Gastroesophageal sphincter (tissue), 4 donors: Measurements from ENCODE around the gene ACOT7. TPM values are rescaled to one million over a fixed set of nuclear protein-coding genes. Genes with fewer than 3 reads are reported as not detected.

ENCODE experiments used
- ATAC-seq: fragments of 150-250 bp; one replicate; pipeline ENCODE4 v1.9.1; 2016; ENCODE audit warnings: mild to moderate bottlenecking, moderate library complexity
- H3K27ac ChIP-seq, 4 donors: fragments of 200-600 bp; sonication (generic) in 3 of 4; 1 replicate in 3 of 4; 2 replicates in 1 of 4; pipeline ENCODE4 v1.5.1; 2016 to 2019
- H3K27me3 ChIP-seq: fragments of 200-600 bp; sonication (generic); one replicate; pipeline ENCODE4 v1.5.1; 2019
- H3K36me3 ChIP-seq, 2 donors: fragments of 200-600 bp; sonication (generic); one replicate each; pipeline ENCODE4 v1.5.1; 2019; ENCODE audit warnings: control low read depth in 1 of 2
- H3K4me1 ChIP-seq, 3 donors: fragments of 200-600 bp; sonication (generic); 1 replicate in 2 of 3; 2 replicates in 1 of 3; pipeline ENCODE4 v1.5.1; 2016 to 2019; ENCODE audit warnings: control low read depth in 2 of 3
- H3K4me3 ChIP-seq, 2 donors: fragments of 200-600 bp; sonication (generic); one replicate each; pipeline ENCODE4 v1.5.1; 2019; ENCODE audit warnings: mild to moderate bottlenecking in 1 of 2, moderate library complexity in 1 of 2
- H3K9me3 ChIP-seq, 3 donors: fragments of 200-600 bp; sonication (generic); one replicate each; pipeline ENCODE4 v1.5.1; 2017 to 2019; ENCODE audit warnings: control low read depth in 2 of 3
- CTCF ChIP-seq, 4 experiments: fragments of 200-600 bp in 2 of 4; fragments of 450-650 bp in 2 of 4; sonication (generic) in 1 of 4; IDR thresholded peaks; one replicate each; pipeline ENCODE4 v1.5.1; 2017 to 2019; ENCODE audit warnings: antibody characterized with exemption in 4 of 4, mild to moderate bottlenecking in 2 of 4, moderate library complexity in 2 of 4
- EP300 ChIP-seq: sonication (generic); formaldehyde crosslinking; IDR thresholded peaks from one replicate; pipeline ENCODE4 v1.6.1; 2017; ENCODE audit warnings: antibody characterized with exemption, mild to moderate bottlenecking
- POLR2A ChIP-seq, 2 donors: fragments of 450-650 bp; IDR thresholded peaks; one replicate each; pipeline ENCODE4 v1.6.1; 2017; ENCODE audit warnings: antibody characterized with exemption in 2 of 2, mild to moderate bottlenecking in 2 of 2, moderate library complexity in 1 of 2
- POLR2AphosphoS5 ChIP-seq: sonication (generic); formaldehyde crosslinking; IDR thresholded peaks from one replicate; pipeline ENCODE4 v1.6.1; 2017; ENCODE audit warnings: antibody characterized with exemption
- WGBS, 2 donors: methylation state at CpG; one replicate each; pipeline ENCODE4 v1.1.5; 2018; ENCODE audit warnings: low coverage in 1 of 2; 5-methylcytosine and 5-hydroxymethylcytosine counted together
- total RNA-seq, 4 donors: library from RNA; depleted of rRNA; stranded (reverse); fragments of >200 nt; gene quantifications; one replicate each; pipeline ENCODE4 v1.1.0, GENCODE V29; 2016

The ACOT7 gene
- total RNA-seq, 4 donors from 2014 or later, result 22.3 to 32.5 (median 25.0) TPM

GRCh38 chr1:6294080-6294889 is 99.3 kb downstream of the ACOT7 start:
- no peaks in the 10 kb centered on the region for H3K9me3 ChIP-seq
- 90 to 100% methylated on average over 2 to 6 of the region's 14 CpGs for WGBS, 2 donors
- ATAC-seq, result no peak
- H3K27me3 ChIP-seq, result no peaks in the 10 kb centered on the region
- peaks cover 0 to 20% of the 10 kb centered on the region in 2 donors for H3K36me3 ChIP-seq
- H3K4me3 ChIP-seq, result no peak overlapping the region
- H3K27ac ChIP-seq, result no peak overlapping the region
- H3K4me1 ChIP-seq, result no peaks in the 10 kb centered on the region
- no peak for TF ChIP-seq CTCF (IDR thresholded peaks at IDR 0.05)

- H3K27ac ChIP-seq, result no peak overlapping the region
- ATAC-seq, result no peak
- WGBS, 2 donors, result 34 to 60% methylated on average over 3 of the region's 10 CpGs
- H3K36me3 ChIP-seq, result peaks cover 0 to 20% of the 10 kb centered on the region in 2 donors
- no peak overlapping the region for H3K4me3 ChIP-seq
- H3K4me1 ChIP-seq, result peaks cover 0 to 16% (median 8%) of the 10 kb centered on the region in 3 donors
- no peaks in the 10 kb centered on the region for H3K9me3 ChIP-seq
- TF ChIP-seq POLR2AphosphoS5 (no peak), POLR2A (IDR thresholded peaks at IDR 0.05) (no peak), EP300 (no peak), CTCF (IDR thresholded peaks at IDR 0.05) (no peak)
- H3K27me3 ChIP-seq, result no peaks in the 10 kb centered on the region
These were observed 101.5 kb downstream of the ACOT7 start for GRCh38 chr1:6292102-6292501.

GRCh38 chr1:6288665-6289064 is 104.9 kb downstream of the ACOT7 start:
- WGBS, 2 donors, result 83% methylated on average over 4 of the region's 10 CpGs; no CpG with 5 or more reads in 1 of the 2 donors
- TF ChIP-seq POLR2AphosphoS5, result no peak
- TF ChIP-seq EP300, result no peak
- TF ChIP-seq CTCF (IDR thresholded peaks at IDR 0.05), result no peak
- TF ChIP-seq POLR2A (IDR thresholded peaks at IDR 0.05), result no peak
- ATAC-seq, result no peak
- Histone ChIP-seq H3K4me1 (peaks cover 0 to 18% (median 8%) of the 10 kb centered on the region in 3 donors), H3K36me3 (peaks cover 0 to 8% of the 10 kb centered on the region in 2 donors), H3K27ac (peak overlapping the region in 1 of 4 donors; percentile 5), H3K9me3 (no peaks in the 10 kb centered on the region), H3K4me3 (no peak overlapping the region), H3K27me3 (no peaks in the 10 kb centered on the region)

GRCh38 chr1:6288026-6288425 is 105.5 kb downstream of the ACOT7 start:
- H3K4me3 ChIP-seq, result no peak overlapping the region
- TF ChIP-seq EP300 (no peak), CTCF (IDR thresholded peaks at IDR 0.05) (no peak), POLR2AphosphoS5 (no peak), POLR2A (IDR thresholded peaks at IDR 0.05) (no peak)
- ATAC-seq, result no peak
- H3K27me3 ChIP-seq, result no peaks in the 10 kb centered on the region
- peaks cover 0 to 2% of the 10 kb centered on the region in 2 donors for H3K36me3 ChIP-seq
- no peaks in the 10 kb centered on the region for H3K9me3 ChIP-seq
- WGBS, 2 donors, result 78% methylated on average over 4 of the region's 14 CpGs; no CpG with 5 or more reads in 1 of the 2 donors
- peak overlapping the region in 2 of 4 donors; percentile 5 to 8 for H3K27ac ChIP-seq
- peaks cover 0 to 18% (median 8%) of the 10 kb centered on the region in 3 donors for H3K4me1 ChIP-seq

GRCh38 chr1:6287431-6287886 is 106.1 kb downstream of the ACOT7 start:
- H3K36me3 ChIP-seq, result no peaks in the 10 kb centered on the region
- no peak overlapping the region for H3K4me3 ChIP-seq
- H3K27ac ChIP-seq, result peak overlapping the region in 1 of 4 donors; percentile 8
- H3K9me3 ChIP-seq, result no peaks in the 10 kb centered on the region
- peaks cover 0 to 18% (median 8%) of the 10 kb centered on the region in 3 donors for H3K4me1 ChIP-seq
- peak; percentile 16 for ATAC-seq
- no peaks in the 10 kb centered on the region for H3K27me3 ChIP-seq
- no peak for TF ChIP-seq POLR2A (IDR thresholded peaks at IDR 0.05)
- TF ChIP-seq EP300, result no peak
- TF ChIP-seq CTCF (IDR thresholded peaks at IDR 0.05), result no peak
- TF ChIP-seq POLR2AphosphoS5, result no peak
- 54 to 62% methylated on average over 6 to 7 of the region's 10 CpGs for WGBS, 2 donors
